K562 (cell line): Measurements from ENCODE around the gene HP1BP3. TPM values are rescaled to one million over a fixed set of nuclear protein-coding genes. Genes with fewer than 3 reads are reported as not detected.

ENCODE experiments used
- ATAC-seq: fragments of 200-7000 bp; cut with Tn5 transposase; 3 replicates; pipeline ENCODE4 v1.9.1; 2020; ENCODE audit warnings: moderate library complexity
- BruUV-seq: library from RNA; stranded (reverse); fragments of 400-500 nt; replicated peaks from 2 replicates; lab custom pipeline; 2021; lab: Mats Ljungman, UMichigan
- CTCF ChIA-PET: fragments of 300-600 bp; formaldehyde crosslinking; extraction: SDS; loops from one replicate; lab custom pipeline; 2021; ENCODE audit warnings: low intra/inter-chr PET ratio; lab: Yijun Ruan, JAX
- POLR2A ChIA-PET: fragments of 300-600, 350-650 bp; sonication (Branson Sonifier 250); formaldehyde crosslinking; extraction: SDS; loops from one replicate; lab custom pipeline; 2021; ENCODE audit warnings: antibody characterized with exemption, inconsistent platforms; lab: Yijun Ruan, JAX
- DNase-seq, 4 experiments: peaks; one replicate each; pipeline versions ENCODE4 v3.0.0 to v3.0.0-alpha.2; 2011 to 2018; ENCODE audit warnings: low spot score in 3 of 4, mixed read lengths in 3 of 4; ENCODE audit errors: extremely low read depth in 1 of 4
- FAIRE-seq: peaks from 2 replicates; lab custom pipeline; 2011; peaks lifted over from hg19 to GRCh38; lab: Jason Lieb, UNC
- H2AFZ ChIP-seq: 2 replicates; pipeline ENCODE4 v1.6.0; 2011; ENCODE audit warnings: low read depth, low read length, control low read depth, inconsistent platforms
- H3K27ac ChIP-seq: fragments of 200-600 bp; 3 replicates; pipeline ENCODE4 v1.8.0; 2011; ENCODE audit warnings: low read depth, mild to moderate bottlenecking, control low read depth, inconsistent platforms, low read length, moderate library complexity, mixed read lengths; ENCODE audit errors: extremely low read depth
- H3K27me3 ChIP-seq, 2 experiments: fragments of 300-600 bp in 1 of 2; 2 replicates in 1 of 2; 3 replicates in 1 of 2; pipeline versions ENCODE4 v1.6.0 to v1.8.0; 2011; ENCODE audit warnings: inconsistent platforms in 2 of 2, low read length in 2 of 2, mild to moderate bottlenecking in 1 of 2, mixed read lengths in 1 of 2, moderate library complexity in 1 of 2; ENCODE audit not compliant: control insufficient read depth in 2 of 2, insufficient read depth in 2 of 2
- H3K36me3 ChIP-seq: fragments of 300-600 bp; 3 replicates; pipeline ENCODE4 v1.8.0; 2011; ENCODE audit warnings: mild to moderate bottlenecking, low read length, inconsistent platforms; ENCODE audit not compliant: control insufficient read depth, insufficient read depth
- H3K4me1 ChIP-seq, 2 experiments: fragments of 200-600 bp in 1 of 2; replicated peaks in 1 of 2; 2 replicates in 1 of 2; 3 replicates in 1 of 2; pipeline versions ENCODE4 v1.5.1 to v1.8.0; 2011; ENCODE audit warnings: inconsistent platforms in 2 of 2, low read length in 2 of 2, mild to moderate bottlenecking in 1 of 2, mixed read lengths in 1 of 2, moderate library complexity in 1 of 2; ENCODE audit not compliant: control insufficient read depth in 2 of 2, insufficient read depth in 2 of 2
- H3K4me2 ChIP-seq: 2 replicates; pipeline ENCODE4 v1.6.1; 2011; ENCODE audit warnings: low read length, control low read depth, inconsistent platforms, mixed read lengths; ENCODE audit not compliant: insufficient read depth
- H3K4me3 ChIP-seq: fragments of 200-600 bp; sonication (generic), shearing (Covaris generic); 2 replicates; pipeline ENCODE4 v1.5.1; 2016; ENCODE audit warnings: control low read depth, inconsistent platforms
- H3K79me2 ChIP-seq: fragments of 200-600 bp; 3 replicates; pipeline ENCODE4 v1.8.0; 2011; ENCODE audit warnings: low read length, inconsistent platforms; ENCODE audit not compliant: control insufficient read depth, insufficient read depth
- H3K9ac ChIP-seq, 2 experiments: 2 replicates each; pipeline versions ENCODE4 v1.6.0 to v1.6.1; 2011; ENCODE audit warnings: low read depth in 2 of 2, low read length in 2 of 2, control low read depth in 1 of 2, inconsistent platforms in 1 of 2, mild to moderate bottlenecking in 1 of 2, mixed read lengths in 1 of 2; ENCODE audit not compliant: insufficient read depth in 1 of 2
- H3K9me1 ChIP-seq: one replicate; pipeline ENCODE4 v1.6.0; 2011; ENCODE audit warnings: inconsistent platforms, mild to moderate bottlenecking, low read length, moderate library complexity; ENCODE audit not compliant: control insufficient read depth, insufficient read depth
- H3K9me3 ChIP-seq: replicated peaks from 2 replicates; pipeline ENCODE4 v1.5.1; 2011; ENCODE audit warnings: low read depth, low read length, inconsistent platforms; ENCODE audit not compliant: control insufficient read depth, insufficient read depth
- H4K20me1 ChIP-seq: replicated peaks from 2 replicates; pipeline ENCODE4 v1.6.1; 2011; ENCODE audit warnings: low read length, inconsistent platforms, mixed read lengths; ENCODE audit not compliant: control insufficient read depth, insufficient read depth
- ATF3 ChIP-seq, 2 experiments: fragments of 450-650 bp in 1 of 2; sonication (generic) in 1 of 2; formaldehyde crosslinking in 1 of 2; IDR thresholded peaks in 1 of 2; conservative IDR thresholded peaks in 1 of 2; 2 replicates each; pipeline versions ENCODE4 v1.6.1 to v1.8.1; 2016 to 2023; ENCODE audit warnings: mild to moderate bottlenecking in 2 of 2, moderate library complexity in 2 of 2, inconsistent platforms in 1 of 2, missing genetic modification reagents in 1 of 2
- CC2D1A ChIP-seq: fragments of 450-650 bp; IDR thresholded peaks from 2 replicates; pipeline ENCODE4 v1.6.1; 2017; ENCODE audit warnings: mild to moderate bottlenecking
- CEBPG ChIP-seq, 3 experiments: fragments of 200-800 bp in 1 of 3; sonication (Bioruptor generic) in 1 of 3; sonication (generic) in 1 of 3; formaldehyde crosslinking in 1 of 3; IDR thresholded peaks in 2 of 3; conservative IDR thresholded peaks in 1 of 3; 2 replicates each; pipeline versions ENCODE4 v1.6.1 to v1.8.0; 2016 to 2022; ENCODE audit warnings: missing compliant biosample characterization in 2 of 3, missing genetic modification characterization in 2 of 3, mild to moderate bottlenecking in 1 of 3, missing genetic modification reagents in 1 of 3
- CREB5 ChIP-seq: fragments of 250-450 bp; sonication (Bioruptor Pico); IDR thresholded peaks from 2 replicates; pipeline ENCODE4 v1.5.0; 2020; ENCODE audit warnings: mild to moderate bottlenecking
- ELF4 ChIP-seq: fragments of 450-650 bp; formaldehyde crosslinking; IDR thresholded peaks from 2 replicates; pipeline ENCODE4 v1.4.0; 2022; ENCODE audit warnings: missing genetic modification characterization
- FOXK2 ChIP-seq, 2 experiments: fragments of 450-650 bp; IDR thresholded peaks in 1 of 2; conservative IDR thresholded peaks in 1 of 2; 2 replicates each; pipeline ENCODE4 v1.6.1; 2016; ENCODE audit warnings: low read depth in 2 of 2, mild to moderate bottlenecking in 1 of 2
- HSF4 ChIP-seq: fragments of 250-450 bp; sonication (Bioruptor Pico); IDR thresholded peaks from 2 replicates; pipeline ENCODE4 v2.1.2; 2022; ENCODE audit warnings: mild to moderate bottlenecking, moderate library complexity, borderline replicate concordance
- MYBL2 ChIP-seq, 2 experiments: fragments of 450-650 bp in 1 of 2; sonication (generic) in 1 of 2; formaldehyde crosslinking in 1 of 2; IDR thresholded peaks; 2 replicates each; pipeline versions ENCODE4 v1.6.1 to v1.8.1; 2017 to 2022; ENCODE audit warnings: borderline replicate concordance in 1 of 2, inconsistent platforms in 1 of 2, low read depth in 1 of 2, mild to moderate bottlenecking in 1 of 2, missing genetic modification reagents in 1 of 2, moderate library complexity in 1 of 2
- PHF20 ChIP-seq: fragments of 450-650 bp; IDR thresholded peaks from 2 replicates; pipeline ENCODE4 v1.6.1; 2018; ENCODE audit not compliant: partially characterized antibody
- POLR2A ChIP-seq: fragments of 450-650 bp; conservative IDR thresholded peaks from 2 replicates; pipeline ENCODE4 v1.6.1; 2016
- SMARCA5 ChIP-seq: fragments of 450-650 bp; IDR thresholded peaks from 2 replicates; pipeline ENCODE4 v1.6.1; 2016
- TFAM ChIP-seq: fragments of 250-450 bp; sonication (Bioruptor Pico); conservative IDR thresholded peaks from 2 replicates; pipeline ENCODE4 v1.5.0; 2021; ENCODE audit warnings: mild to moderate bottlenecking, moderate library complexity
- ZNF512 ChIP-seq: IDR thresholded peaks from 2 replicates; pipeline ENCODE4 v1.6.1; 2016; ENCODE audit warnings: missing genetic modification characterization, missing compliant biosample characterization
- WGBS: fragments of 100-300 bp; shearing (Covaris generic); methylation state at CpG from one replicate; pipeline ENCODE4 v1.1.6; 2016; ENCODE audit warnings: low coverage, mixed read lengths; ENCODE audit not compliant: insufficient coverage; ENCODE audit errors: missing lambda C conversion rate; 5-methylcytosine and 5-hydroxymethylcytosine counted together
- in situ Hi-C: fragments of 300-500 bp; cut with MboI; formaldehyde crosslinking; loops from 4 replicates; pipeline ENCODE4 v1.15.0; 2018; ENCODE audit warnings: inconsistent platforms, mixed read lengths
- intact Hi-C: fragments of 100-400 bp; cut with micrococcal nuclease; formaldehyde crosslinking; loops from 2 replicates; pipeline ENCODE4 v1.14.2; 2022
- polyA plus RNA-seq, 8 experiments: library from polyadenylated mRNA; depleted of rRNA in 4 of 8; stranded (reverse) in 5 of 8; unstranded in 3 of 8; fragments of >200 nt; fragmentation: Nextera tagmentation in 2 of 8; fragmentation: Illumina TruSeq in 1 of 8; extraction: Ambion mirVana in 2 of 8; extraction: Trizol in 1 of 8; gene quantifications; 2 replicates each; pipeline versions ENCODE4 v1.2.1 to v1.2.3, GENCODE V29; 2011 to 2014; ENCODE audit warnings: inconsistent platforms in 1 of 8, missing spikeins in 1 of 8
- total RNA-seq, 7 experiments: library from RNA; depleted of rRNA in 6 of 7; stranded (reverse); fragments of >200 nt in 6 of 7; fragmentation: Illumina TruSeq in 2 of 7; extraction: Trizol in 2 of 7; gene quantifications; 2 replicates each; pipeline versions ENCODE4 v1.2.1 to v1.2.3, GENCODE V29; 2011 to 2021; ENCODE audit warnings: low replicate concordance in 1 of 7

HP1BP3 gene
- total and polyA plus RNA-seq, 9 of the 15 experiments (the other 6 are each of a cell fraction or from before 2014, with no cell fraction given), result 57.3 to 513 (median 240) TPM

- H3K36me3 ChIP-seq, result peaks cover 94% of the 10 kb centered on the region
- CTCF ChIA-PET, result no interaction called here
- H3K9me1 ChIP-seq, result no peaks in the 10 kb centered on the region
- no peak overlapping the region for H2AFZ ChIP-seq
- ATAC-seq (no peak), FAIRE-seq (no peak)
- no peak overlapping the region for H3K4me3 ChIP-seq
- no peak overlapping the region for H3K27ac ChIP-seq
- H3K9me3 ChIP-seq, result no peaks in the 10 kb centered on the region
- peaks cover 64% of the 10 kb centered on the region for H3K79me2 ChIP-seq
- H4K20me1 ChIP-seq, result 0 out of 2 replicates have a peak, but pooled peaks cover 9% of the 10 kb centered on the region
- H3K4me2 ChIP-seq, result no peak overlapping the region
- in situ Hi-C loops, result no loop called here
- no peak for TF ChIP-seq CEBPG (CRISPR knock-in tag; IDR thresholded peaks at IDR 0.05)
- TF ChIP-seq CEBPG (tag; conservative IDR thresholded peaks at IDR 0.05 in 1 of 2, IDR thresholded peaks at IDR 0.05 in 1 of 2), result peak in 1 of 2 experiments; percentile 11; a peak in 1 of 4 replicates
- TF ChIP-seq SMARCA5, result no peak
- TF ChIP-seq TFAM (CRISPR knock-in tag), result no peak
- TF ChIP-seq ATF3 (IDR thresholded peaks at IDR 0.05), result peak; percentile 33; the same call in 1 of the 2 replicates
- TF ChIP-seq ATF3 (CRISPR knock-in tag; conservative IDR thresholded peaks at IDR 0.05), result no peak
- TF ChIP-seq POLR2A, result no peak
- TF ChIP-seq MYBL2 (IDR thresholded peaks at IDR 0.05; ENCODE audit: low read depth), result 0 out of 2 replicates have a peak, but pooled peaks have one; percentile 11
- no peak for TF ChIP-seq MYBL2 (CRISPR knock-in tag; IDR thresholded peaks at IDR 0.05; ENCODE audit: borderline replicate concordance)
- TF ChIP-seq FOXK2 (conservative IDR thresholded peaks at IDR 0.05 in 1 of 2, IDR thresholded peaks at IDR 0.05 in 1 of 2; ENCODE audit: low read depth in 2 of 2), result no peak
- no peak for TF ChIP-seq ZNF512 (tag)
- TF ChIP-seq HSF4 (CRISPR knock-in tag), result no peak
- no peak for TF ChIP-seq ELF4
- TF ChIP-seq CREB5 (CRISPR knock-in tag), result no peak
- no peak for TF ChIP-seq PHF20
- no peak for TF ChIP-seq CC2D1A
- TF ChIP-seq, all 486 proteins: peak for 3
- Histone ChIP-seq H3K4me1 (no peaks in the 10 kb centered on the region), H3K27me3 (no peaks in the 10 kb centered on the region), H3K9ac (no peak overlapping the region)
- no peak for DNase-seq
- BruUV-seq, result no TSS peak
- intact Hi-C loops, result no loop called here
- POLR2A ChIA-PET, result interaction anchor here (6.4 kb wide), 1 partner anchor 11 kb away, joined by 44 read pairs; the partner anchor contains the start of gene HP1BP3
- 93% methylated on average over 4 of the region's 4 CpGs for WGBS
Observed at GRCh38 chr1:20775700-20776099, 11.4 kb downstream of the HP1BP3 start.
